BE2C (cell line): Measurements from ENCODE around the gene CADM1.

Experiments used
- DNase-seq: peaks from one replicate; pipeline ENCODE4 v3.0.0-alpha.2; 2020
- H3K27me3 ChIP-seq: fragments of 250-450 bp; sonication (Bioruptor Pico); 2 replicates; pipeline ENCODE4 v1.5.1; 2020; ENCODE audit warnings: mild to moderate bottlenecking
- H3K36me3 ChIP-seq: fragments of 250-450 bp; sonication (Bioruptor Pico); 2 replicates; pipeline ENCODE4 v1.5.1; 2020; ENCODE audit warnings: mild to moderate bottlenecking
- H3K4me1 ChIP-seq: fragments of 250-450 bp; sonication (Bioruptor Pico); 2 replicates; pipeline ENCODE4 v1.5.1; 2020
- H3K4me3 ChIP-seq: 2 replicates; pipeline ENCODE4 v1.5.1; 2011; ENCODE audit warnings: low read depth, low read length
- H3K9me3 ChIP-seq: fragments of 250-450 bp; sonication (Bioruptor Pico); 2 replicates; pipeline ENCODE4 v1.5.1; 2020
- CTCF ChIP-seq: IDR thresholded peaks from 2 replicates; pipeline ENCODE4 v1.5.1; 2012; ENCODE audit warnings: mild to moderate bottlenecking, low read depth, low read length

Gene CADM1

GRCh38 chr11:115503886-115504275 lies 334 bp downstream of the CADM1 start:
- no peaks in the 10 kb centered on the region for H3K9me3 ChIP-seq
- TF ChIP-seq CTCF = no peak
- no peaks in the 10 kb centered on the region for H3K36me3 ChIP-seq
- H3K4me1 ChIP-seq = peaks cover 11% of the 10 kb centered on the region; the same call in 1 of the 2 replicates
- H3K27me3 ChIP-seq = no peaks in the 10 kb centered on the region
- no peak for DNase-seq
- peak overlapping the region; percentile 97 for H3K4me3 ChIP-seq

GRCh38 chr11:115503083-115503885 lies 931 bp downstream of the CADM1 start:
- Histone ChIP-seq H3K9me3 (no peaks in the 10 kb centered on the region), H3K36me3 (no peaks in the 10 kb centered on the region), H3K4me1 (peaks cover 11% of the 10 kb centered on the region; the same call in 1 of the 2 replicates), H3K4me3 (peak overlapping the region; percentile 97), H3K27me3 (no peaks in the 10 kb centered on the region)
- TF ChIP-seq CTCF = peak; percentile 61
- DNase-seq = peak; percentile 85

GRCh38 chr11:115502636-115503082 lies 1.6 kb downstream of the CADM1 start:
- H3K4me3 ChIP-seq = peak overlapping the region; percentile 97
- no peak for TF ChIP-seq CTCF
- no peak for DNase-seq
- no peaks in the 10 kb centered on the region for H3K27me3 ChIP-seq
- H3K36me3 ChIP-seq = no peaks in the 10 kb centered on the region
- H3K4me1 ChIP-seq = peaks cover 11% of the 10 kb centered on the region; the same call in 1 of the 2 replicates
- no peaks in the 10 kb centered on the region for H3K9me3 ChIP-seq

- peak; percentile 59 for DNase-seq
- Histone ChIP-seq H3K9me3 (no peaks in the 10 kb centered on the region), H3K4me3 (peak overlapping the region; percentile 97), H3K27me3 (no peaks in the 10 kb centered on the region), H3K4me1 (peaks cover 15% of the 10 kb centered on the region; the same call in 1 of the 2 replicates), H3K36me3 (0 out of 2 replicates have a peak, but pooled peaks cover 3% of the 10 kb centered on the region)
- no peak for TF ChIP-seq CTCF
Measured at GRCh38 chr11:115501893-115502589, 2.2 kb downstream of the CADM1 start.

GRCh38 chr11:115501502-115501892 lies 2.7 kb downstream of the CADM1 start:
- no peak for TF ChIP-seq CTCF
- H3K4me3 ChIP-seq = peak overlapping the region; percentile 97
- DNase-seq = no peak
- H3K27me3 ChIP-seq = no peaks in the 10 kb centered on the region
- H3K36me3 ChIP-seq = 0 out of 2 replicates have a peak, but pooled peaks cover 3% of the 10 kb centered on the region
- H3K9me3 ChIP-seq = no peaks in the 10 kb centered on the region
- peaks cover 15% of the 10 kb centered on the region; the same call in 1 of the 2 replicates for H3K4me1 ChIP-seq
